Thymus (tissue), 11 donors: ENCODE data around the gene RAB4B. TPM values are rescaled to one million over a fixed set of nuclear protein-coding genes. Genes with fewer than 3 reads are reported as not detected.
"Not testable (repeated sequence)": the region's sequence is repeated elsewhere in the genome, so short reads cannot be mapped to it uniquely, and the experiment has no call there.

ENCODE experiments used
- DNase-seq, 9 donors: peaks; one replicate each; pipeline ENCODE4 v3.0.0-alpha.2; 2013; ENCODE audit warnings: low spot score in 9 of 9, low read depth in 6 of 9, missing footprints in 1 of 9
- H3K27ac ChIP-seq, 2 donors: one replicate each; pipeline ENCODE4 v1.5.1; 2013; ENCODE audit warnings: control low read depth in 1 of 2, low read depth in 1 of 2, low read length in 1 of 2, mild to moderate bottlenecking in 1 of 2, moderate library complexity in 1 of 2
- H3K27me3 ChIP-seq, 2 donors: one replicate each; pipeline ENCODE4 v1.5.1; 2013; ENCODE audit warnings: low read length in 1 of 2; ENCODE audit not compliant: control insufficient read depth in 2 of 2, insufficient read depth in 1 of 2
- H3K36me3 ChIP-seq, 2 donors: one replicate each; pipeline ENCODE4 v1.5.1; 2013; ENCODE audit warnings: low read length in 1 of 2, mild to moderate bottlenecking in 1 of 2, moderate library complexity in 1 of 2; ENCODE audit not compliant: control insufficient read depth in 2 of 2, insufficient read depth in 2 of 2
- H3K4me1 ChIP-seq, 2 donors: one replicate each; pipeline ENCODE4 v1.5.1; 2013; ENCODE audit warnings: low read length in 2 of 2; ENCODE audit not compliant: control insufficient read depth in 2 of 2, insufficient read depth in 2 of 2
- H3K4me3 ChIP-seq, 2 donors: one replicate each; pipeline ENCODE4 v1.5.1; 2013; ENCODE audit warnings: low read length in 2 of 2, control low read depth in 1 of 2, mild to moderate bottlenecking in 1 of 2
- H3K9me3 ChIP-seq, 2 donors: one replicate each; pipeline ENCODE4 v1.5.1; 2013; ENCODE audit warnings: low read length in 1 of 2, mild to moderate bottlenecking in 1 of 2; ENCODE audit not compliant: control insufficient read depth in 2 of 2, insufficient read depth in 1 of 2
- WGBS: extraction: QIAGEN DNeasy Blood & Tissue Kit; methylation state at CpG from one replicate; pipeline ENCODE4 v1.1.7; 2013; 5-methylcytosine and 5-hydroxymethylcytosine counted together
- polyA plus RNA-seq: library from polyadenylated mRNA; stranded (reverse); fragments of 200-250 nt; gene quantifications from one replicate; pipeline ENCODE4 v1.2.3, GENCODE V29; 2013
- total RNA-seq: library from RNA; stranded (reverse); fragments of 120-200 nt; gene quantifications from one replicate; pipeline ENCODE4 v1.2.4, GENCODE V29; 2013
- donor health status: healthy.

Gene RAB4B
- total and polyA plus RNA-seq, 2 donors, result 24.2 to 86.7 TPM

- no peak for DNase-seq
- H3K27me3 ChIP-seq, result no peaks in the 10 kb centered on the region
- H3K9me3 ChIP-seq, result no peaks in the 10 kb centered on the region
- no peaks in the 10 kb centered on the region for H3K4me1 ChIP-seq
- no peak overlapping the region for H3K4me3 ChIP-seq
- WGBS, result 93% methylated on average over 7 of the region's 7 CpGs
- H3K27ac ChIP-seq, result no peak overlapping the region
- H3K36me3 ChIP-seq, result peaks cover 0 to 4% of the 10 kb centered on the region in 2 donors
Observed at GRCh38 chr19:40831502-40832430, 53.7 kb downstream of the RAB4B start.

GRCh38 chr19:40832431-40832790 lies 54.4 kb downstream of the RAB4B start:
- not testable (repeated sequence) for H3K27me3 ChIP-seq, H3K27ac ChIP-seq, H3K4me3 ChIP-seq, H3K36me3 ChIP-seq, H3K4me1 ChIP-seq, H3K9me3 ChIP-seq, DNase-seq
- 86% methylated on average over 4 of the region's 4 CpGs for WGBS

- H3K9me3 ChIP-seq, H3K36me3 ChIP-seq, H3K27ac ChIP-seq, H3K27me3 ChIP-seq, H3K4me3 ChIP-seq, DNase-seq, H3K4me1 ChIP-seq: not testable (repeated sequence)
- WGBS, result 57% methylated on average over 7 of the region's 7 CpGs
Observed at GRCh38 chr19:40833728-40834533, 55.9 kb downstream of the RAB4B start.

- no peak overlapping the region for H3K27ac ChIP-seq
- no peak for DNase-seq
- no peak overlapping the region for H3K4me3 ChIP-seq
- H3K4me1 ChIP-seq, result no peaks in the 10 kb centered on the region
- no peaks in the 10 kb centered on the region for H3K36me3 ChIP-seq
- H3K9me3 ChIP-seq, result no peaks in the 10 kb centered on the region
- 95% methylated on average over 6 of the region's 6 CpGs for WGBS
- H3K27me3 ChIP-seq, result no peaks in the 10 kb centered on the region
Observed at GRCh38 chr19:40836754-40837429, 58.8 kb downstream of the RAB4B start.

GRCh38 chr19:40838477-40838876 lies 60.4 kb downstream of the RAB4B start:
- H3K36me3 ChIP-seq, H3K4me3 ChIP-seq, H3K27me3 ChIP-seq, H3K4me1 ChIP-seq, H3K9me3 ChIP-seq, DNase-seq, H3K27ac ChIP-seq: not testable (repeated sequence)
- WGBS, result 81% methylated on average over 1 of the region's 1 CpG

- not testable (repeated sequence) for H3K9me3 ChIP-seq, H3K27me3 ChIP-seq, H3K36me3 ChIP-seq, H3K4me1 ChIP-seq, H3K4me3 ChIP-seq, H3K27ac ChIP-seq, DNase-seq
- WGBS, result 95% methylated on average over 3 of the region's 3 CpGs
Observed at GRCh38 chr19:40842012-40842411, 64.0 kb downstream of the RAB4B start.

GRCh38 chr19:40842997-40843652 lies 65.1 kb downstream of the RAB4B start:
- H3K4me1 ChIP-seq, DNase-seq, H3K36me3 ChIP-seq, H3K27me3 ChIP-seq, H3K27ac ChIP-seq, H3K9me3 ChIP-seq: not testable (repeated sequence)
- peak overlapping the region in 1 of 2 donors; percentile 21 for H3K4me3 ChIP-seq
- WGBS, result 29% methylated on average over 9 of the region's 12 CpGs

- WGBS, result 1% methylated on average over 16 of the region's 19 CpGs
Observed at GRCh38 chr19:40843653-40844052, 65.6 kb downstream of the RAB4B start.

More at GRCh38 chr19:40843653-40844052, 65.6 kb downstream of the RAB4B start:
- Histone ChIP-seq H3K4me3 (peak overlapping the region in 1 of 2 donors; percentile 21), H3K27me3 (peaks cover 2 to 11% of the 10 kb centered on the region in 2 donors), H3K27ac (peak overlapping the region in 1 of 2 donors; percentile 31)
- peak in 3 of 9 donors; percentile 3 to 72 (median 54) for DNase-seq
- not testable (repeated sequence) for H3K4me1 ChIP-seq, H3K9me3 ChIP-seq, H3K36me3 ChIP-seq
